ENCODE results near the gene SERPINH1. TPM values are rescaled to one million over a fixed set of nuclear protein-coding genes. Genes with fewer than 3 reads are reported as not detected.

The SERPINH1 gene
- total and polyA plus RNA-seq, 2 donors (not counting 3 experiments of a cell fraction or from before 2014, with no cell fraction given): 409 to 816 TPM

DNA sequence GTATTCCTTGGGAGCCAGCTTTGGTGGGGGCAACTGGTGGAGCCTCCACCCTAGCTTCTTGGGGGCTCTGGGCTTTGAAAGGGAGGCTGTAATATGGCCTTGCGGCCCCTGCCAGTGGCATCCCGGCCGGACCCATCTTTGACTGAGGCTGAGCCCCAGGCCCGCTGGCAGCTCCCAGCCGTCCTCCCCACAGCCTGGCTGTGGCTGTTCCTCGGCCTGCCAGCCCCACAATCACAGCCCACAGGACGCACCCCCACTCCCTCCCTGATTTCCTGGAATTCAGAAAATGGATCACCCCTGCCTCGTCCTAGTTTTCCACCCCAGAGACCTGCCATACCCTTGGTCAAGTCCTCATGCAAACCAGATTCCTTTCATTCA lies 23.2 kb downstream of the SERPINH1 start:
- Histone ChIP-seq H3K9ac (replicated peaks; ENCODE audit: extremely low read depth, insufficient read depth, low read length) (no peak overlapping the region), H3K4me2 (ENCODE audit: insufficient read depth, low read length) (no peak overlapping the region), H4K20me1 (replicated peaks; ENCODE audit: control insufficient read depth, extremely low read depth, insufficient read depth, low read length) (no peaks in the 10 kb centered on the region), H3K27ac (ENCODE audit: insufficient read depth, low read depth, low read length) (no peak overlapping the region), H3K9me1 (replicated peaks; ENCODE audit: control insufficient read depth, extremely low read depth, insufficient read depth, low read length) (no peaks in the 10 kb centered on the region), H3K36me3 (ENCODE audit: control insufficient read depth in 2 of 2, extremely low read depth in 1 of 2, insufficient read depth in 2 of 2, low read length in 2 of 2) (no peaks in the 10 kb centered on the region), H3K79me2 (ENCODE audit: control insufficient read depth, insufficient read depth, low read length) (no peaks in the 10 kb centered on the region), H3K27me3 (ENCODE audit: control insufficient read depth in 2 of 2, insufficient read depth in 2 of 2, low read length in 2 of 2) (no peaks in the 10 kb centered on the region), H3K4me1 (ENCODE audit: control insufficient read depth, extremely low read depth, insufficient read depth, low read length) (peaks cover 21% of the 10 kb centered on the region), H3K9me3 (replicated peaks; ENCODE audit: control insufficient read depth, insufficient read depth, low read length) (no peaks in the 10 kb centered on the region), H3K4me3 (replicated peaks in 1 of 3; ENCODE audit: insufficient read depth in 1 of 3, low read depth in 1 of 3, low read length in 3 of 3) (no peak overlapping the region), H2AFZ (ENCODE audit: low read depth, low read length) (no peak overlapping the region)
- intact Hi-C loops (cut with micrococcal nuclease): no loop called here
- POLR2A ChIA-PET: no interaction called here
- FAIRE-seq: no peak
- CTCF ChIA-PET: interaction anchor here (0.8 kb wide), 1 partner anchor 12 kb away, joined by 5 read pairs; no protein-coding TSS in a partner anchor
- dilution Hi-C loops (cut with MboI; ENCODE audit: extremely low pct_ligation_motif_present, low sequenced_read_pairs): no loop called here
- BruUV-seq (replicated peaks): no TSS peak
- TF ChIP-seq, protein P1, sequence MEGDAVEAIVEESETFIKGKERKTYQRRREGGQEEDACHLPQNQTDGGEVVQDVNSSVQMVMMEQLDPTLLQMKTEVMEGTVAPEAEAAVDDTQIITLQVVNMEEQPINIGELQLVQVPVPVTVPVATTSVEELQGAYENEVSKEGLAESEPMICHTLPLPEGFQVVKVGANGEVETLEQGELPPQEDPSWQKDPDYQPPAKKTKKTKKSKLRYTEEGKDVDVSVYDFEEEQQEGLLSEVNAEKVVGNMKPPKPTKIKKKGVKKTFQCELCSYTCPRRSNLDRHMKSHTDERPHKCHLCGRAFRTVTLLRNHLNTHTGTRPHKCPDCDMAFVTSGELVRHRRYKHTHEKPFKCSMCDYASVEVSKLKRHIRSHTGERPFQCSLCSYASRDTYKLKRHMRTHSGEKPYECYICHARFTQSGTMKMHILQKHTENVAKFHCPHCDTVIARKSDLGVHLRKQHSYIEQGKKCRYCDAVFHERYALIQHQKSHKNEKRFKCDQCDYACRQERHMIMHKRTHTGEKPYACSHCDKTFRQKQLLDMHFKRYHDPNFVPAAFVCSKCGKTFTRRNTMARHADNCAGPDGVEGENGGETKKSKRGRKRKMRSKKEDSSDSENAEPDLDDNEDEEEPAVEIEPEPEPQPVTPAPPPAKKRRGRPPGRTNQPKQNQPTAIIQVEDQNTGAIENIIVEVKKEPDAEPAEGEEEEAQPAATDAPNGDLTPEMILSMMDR (IDR thresholded peaks at IDR 0.05; ENCODE audit: extremely low read depth in 1 of 2, insufficient read depth in 1 of 2, low read depth in 1 of 2, low read length in 2 of 2): no peak
- TF ChIP-seq FOS (IDR thresholded peaks at IDR 0.05; ENCODE audit: borderline replicate concordance, insufficient read depth, low read length) (no peak), EZH2 (IDR thresholded peaks at IDR 0.05; ENCODE audit: borderline replicate concordance, low read depth, low read length, severe bottlenecking) (no peak), MYC (IDR thresholded peaks at IDR 0.05; ENCODE audit: low read depth, low read length) (no peak), POLR2AphosphoS5 (IDR thresholded peaks at IDR 0.05; ENCODE audit: insufficient read depth, low read depth, low read length) (no peak), POLR2A (IDR thresholded peaks at IDR 0.05; ENCODE audit: low read depth, low read length) (no peak), JUN (IDR thresholded peaks at IDR 0.05; ENCODE audit: borderline replicate concordance, insufficient read depth, insufficient read length, low read depth) (no peak), GATA2 (IDR thresholded peaks at IDR 0.05; ENCODE audit: insufficient read depth, insufficient read length, low read depth, low read length) (no peak)
- TF ChIP-seq, protein P2, sequence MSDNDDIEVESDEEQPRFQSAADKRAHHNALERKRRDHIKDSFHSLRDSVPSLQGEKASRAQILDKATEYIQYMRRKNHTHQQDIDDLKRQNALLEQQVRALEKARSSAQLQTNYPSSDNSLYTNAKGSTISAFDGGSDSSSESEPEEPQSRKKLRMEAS (IDR thresholded peaks at IDR 0.05; ENCODE audit: insufficient read depth, insufficient read length): no peak
- no peak for DNase-seq (ENCODE audit: low read depth, low spot score)
